ENCODE results near the gene VPS13D.

VPS13D gene

GRCh38 chr1:12490532-12491142 lies 260.8 kb downstream of the VPS13D start:
- H3K4me3 ChIP-seq (ENCODE audit: insufficient read length, low read depth): no peak overlapping the region
- no peaks in the 10 kb centered on the region for H3K27me3 ChIP-seq (ENCODE audit: insufficient read depth, insufficient read length)
- DNase-seq (ENCODE audit: low read depth, low spot score): no peak
- peaks cover 2% of the 10 kb centered on the region for H3K36me3 ChIP-seq (ENCODE audit: insufficient read depth, insufficient read length, low read length)
- H3K4me1 ChIP-seq (ENCODE audit: insufficient read depth, insufficient read length): peaks cover 5% of the 10 kb centered on the region
- no peak overlapping the region for H3K9ac ChIP-seq (ENCODE audit: insufficient read length, low read depth)
- peaks cover 40% of the 10 kb centered on the region for H3K9me3 ChIP-seq (ENCODE audit: insufficient read depth, low read length)
- TF ChIP-seq YY1 (IDR thresholded peaks at IDR 0.05; ENCODE audit: insufficient read depth, insufficient read length) (no peak), ZNF274 (IDR thresholded peaks at IDR 0.05; ENCODE audit: low read depth, low read length) (no peak), SUZ12 (IDR thresholded peaks at IDR 0.05; ENCODE audit: extremely low read depth, insufficient read depth, insufficient read length) (no peak)

GRCh38 chr1:12491656-12492055 lies 261.8 kb downstream of the VPS13D start:
- TF ChIP-seq SUZ12 (IDR thresholded peaks at IDR 0.05; ENCODE audit: extremely low read depth, insufficient read depth, insufficient read length) (no peak), YY1 (IDR thresholded peaks at IDR 0.05; ENCODE audit: insufficient read depth, insufficient read length) (no peak), ZNF274 (IDR thresholded peaks at IDR 0.05; ENCODE audit: low read depth, low read length) (no peak)
- no peak for DNase-seq (ENCODE audit: low read depth, low spot score)
- Histone ChIP-seq H3K4me1 (ENCODE audit: insufficient read depth, insufficient read length) (peaks cover 1% of the 10 kb centered on the region), H3K27me3 (ENCODE audit: insufficient read depth, insufficient read length) (no peaks in the 10 kb centered on the region), H3K9me3 (ENCODE audit: insufficient read depth, low read length) (peaks cover 40% of the 10 kb centered on the region), H3K4me3 (ENCODE audit: insufficient read length, low read depth) (no peak overlapping the region), H3K36me3 (ENCODE audit: insufficient read depth, insufficient read length, low read length) (peaks cover 2% of the 10 kb centered on the region), H3K9ac (ENCODE audit: insufficient read length, low read depth) (no peak overlapping the region)

DNA sequence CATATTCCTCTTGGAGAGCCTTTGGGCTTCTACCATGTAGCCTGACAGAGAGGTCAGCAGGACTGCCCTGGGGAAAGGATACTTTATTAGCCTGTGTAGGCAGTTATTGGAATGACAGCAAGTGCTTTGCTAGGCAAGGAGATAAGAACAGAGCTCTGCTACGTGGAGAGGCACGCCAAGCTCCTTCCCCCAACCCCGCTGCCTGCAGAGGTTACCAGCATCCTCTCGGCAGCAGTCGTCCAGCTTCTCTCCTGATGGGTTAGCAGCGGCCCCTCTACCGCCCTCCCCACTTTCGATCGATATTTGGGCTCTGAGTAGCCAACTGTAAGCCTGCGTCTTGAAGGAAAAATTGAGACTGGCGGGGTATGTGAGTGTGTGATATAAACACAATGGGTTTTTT lies 265.9 kb downstream of the VPS13D start:
- H3K9ac ChIP-seq (ENCODE audit: insufficient read length, low read depth): no peak overlapping the region
- H3K4me1 ChIP-seq (ENCODE audit: insufficient read depth, insufficient read length): no peaks in the 10 kb centered on the region
- H3K27me3 ChIP-seq (ENCODE audit: insufficient read depth, insufficient read length): no peaks in the 10 kb centered on the region
- H3K9me3 ChIP-seq (ENCODE audit: insufficient read depth, low read length): peaks cover 18% of the 10 kb centered on the region
- DNase-seq (ENCODE audit: low read depth, low spot score): no peak
- TF ChIP-seq YY1 (IDR thresholded peaks at IDR 0.05; ENCODE audit: insufficient read depth, insufficient read length) (no peak), SUZ12 (IDR thresholded peaks at IDR 0.05; ENCODE audit: extremely low read depth, insufficient read depth, insufficient read length) (no peak), ZNF274 (IDR thresholded peaks at IDR 0.05; ENCODE audit: low read depth, low read length) (no peak)
- no peak overlapping the region for H3K4me3 ChIP-seq (ENCODE audit: insufficient read length, low read depth)
- H3K36me3 ChIP-seq (ENCODE audit: insufficient read depth, insufficient read length, low read length): peaks cover 2% of the 10 kb centered on the region

GRCh38 chr1:12496154-12496961 lies 266.5 kb downstream of the VPS13D start:
- TF ChIP-seq YY1 (IDR thresholded peaks at IDR 0.05; ENCODE audit: insufficient read depth, insufficient read length) (no peak), ZNF274 (IDR thresholded peaks at IDR 0.05; ENCODE audit: low read depth, low read length) (no peak), SUZ12 (IDR thresholded peaks at IDR 0.05; ENCODE audit: extremely low read depth, insufficient read depth, insufficient read length) (no peak)
- no peaks in the 10 kb centered on the region for H3K4me1 ChIP-seq (ENCODE audit: insufficient read depth, insufficient read length)
- no peak overlapping the region for H3K4me3 ChIP-seq (ENCODE audit: insufficient read length, low read depth)
- no peak overlapping the region for H3K9ac ChIP-seq (ENCODE audit: insufficient read length, low read depth)
- peaks cover 2% of the 10 kb centered on the region for H3K36me3 ChIP-seq (ENCODE audit: insufficient read depth, insufficient read length, low read length)
- DNase-seq (ENCODE audit: low read depth, low spot score): no peak
- H3K27me3 ChIP-seq (ENCODE audit: insufficient read depth, insufficient read length): no peaks in the 10 kb centered on the region
- H3K9me3 ChIP-seq (ENCODE audit: insufficient read depth, low read length): peaks cover 12% of the 10 kb centered on the region

DNA sequence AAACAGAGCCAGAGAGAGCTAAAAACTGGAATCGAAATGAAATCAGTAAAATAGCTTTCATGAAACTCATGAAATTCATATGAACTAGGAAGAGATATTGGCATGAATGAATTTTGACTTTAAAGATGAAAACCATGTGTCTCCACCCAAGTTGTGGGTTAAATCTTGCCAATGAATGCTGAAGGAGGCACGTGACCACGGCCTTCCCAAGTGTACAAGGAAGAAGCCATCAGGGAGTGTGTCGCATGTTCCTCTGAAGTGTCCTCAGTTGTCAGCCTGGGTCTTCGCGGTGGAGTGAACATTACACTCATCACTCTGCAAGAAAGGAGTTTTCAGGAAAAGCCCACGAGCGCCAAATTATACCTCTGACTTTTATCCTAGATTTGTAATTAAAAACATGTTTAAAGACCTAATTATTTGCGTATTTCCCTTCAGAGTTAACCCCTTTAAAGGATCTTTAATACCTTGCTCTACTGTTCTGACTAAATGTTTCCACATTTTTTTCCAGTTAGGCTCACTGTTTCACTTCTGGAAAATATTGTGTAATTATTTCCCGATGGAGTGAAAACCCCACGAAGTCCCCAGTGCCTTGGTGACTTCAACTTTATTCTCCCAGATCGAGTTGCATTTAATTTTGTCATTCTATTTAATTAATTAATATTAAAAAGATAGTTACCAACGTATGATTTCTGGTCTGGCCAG lies 269.9 kb downstream of the VPS13D start:
- Histone ChIP-seq H3K9me3 (ENCODE audit: insufficient read depth, low read length) (no peaks in the 10 kb centered on the region), H3K4me3 (ENCODE audit: insufficient read length, low read depth) (no peak overlapping the region), H3K27me3 (ENCODE audit: insufficient read depth, insufficient read length) (no peaks in the 10 kb centered on the region), H3K36me3 (ENCODE audit: insufficient read depth, insufficient read length, low read length) (no peaks in the 10 kb centered on the region), H3K4me1 (ENCODE audit: insufficient read depth, insufficient read length) (no peaks in the 10 kb centered on the region), H3K9ac (ENCODE audit: insufficient read length, low read depth) (no peak overlapping the region)
- DNase-seq (ENCODE audit: low read depth, low spot score): no peak
- TF ChIP-seq SUZ12 (IDR thresholded peaks at IDR 0.05; ENCODE audit: extremely low read depth, insufficient read depth, insufficient read length): no peak
- TF ChIP-seq YY1 (IDR thresholded peaks at IDR 0.05; ENCODE audit: insufficient read depth, insufficient read length): no peak
- no peak for TF ChIP-seq ZNF274 (IDR thresholded peaks at IDR 0.05; ENCODE audit: low read depth, low read length)

DNA sequence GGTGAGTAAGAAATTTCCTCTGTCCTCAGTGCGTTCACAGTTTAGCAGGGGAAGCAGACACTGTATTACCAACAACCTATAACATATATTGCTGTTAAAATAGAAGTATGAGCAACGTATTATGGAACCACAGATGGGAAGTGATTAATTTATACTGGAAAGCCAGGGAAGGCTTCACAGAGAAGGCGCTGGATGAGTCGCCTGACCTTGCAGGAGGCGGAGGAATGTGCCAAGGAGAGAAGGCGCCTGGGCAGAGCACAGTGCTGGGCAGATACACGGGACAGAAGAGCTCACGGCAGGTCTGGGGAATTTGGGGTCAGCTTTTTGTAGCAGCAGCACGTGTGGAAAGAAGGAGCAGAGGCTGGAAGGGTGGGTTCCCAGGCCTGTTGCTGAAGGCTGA lies 271.8 kb downstream of the VPS13D start:
- no peaks in the 10 kb centered on the region for H3K9me3 ChIP-seq (ENCODE audit: insufficient read depth, low read length)
- H3K9ac ChIP-seq (ENCODE audit: insufficient read length, low read depth): no peak overlapping the region
- no peak for DNase-seq (ENCODE audit: low read depth, low spot score)

More for the DNA sequence above, 271.8 kb downstream of the VPS13D start:
- Histone ChIP-seq H3K27me3 (ENCODE audit: insufficient read depth, insufficient read length) (no peaks in the 10 kb centered on the region), H3K36me3 (ENCODE audit: insufficient read depth, insufficient read length, low read length) (no peaks in the 10 kb centered on the region), H3K4me3 (ENCODE audit: insufficient read length, low read depth) (no peak overlapping the region), H3K4me1 (ENCODE audit: insufficient read depth, insufficient read length) (peaks cover 6% of the 10 kb centered on the region)
- no peak for TF ChIP-seq YY1 (IDR thresholded peaks at IDR 0.05; ENCODE audit: insufficient read depth, insufficient read length)
- TF ChIP-seq SUZ12 (IDR thresholded peaks at IDR 0.05; ENCODE audit: extremely low read depth, insufficient read depth, insufficient read length): no peak
- TF ChIP-seq ZNF274 (IDR thresholded peaks at IDR 0.05; ENCODE audit: low read depth, low read length): no peak

Data from NT2/D1 (cell line).